CD4-positive, alpha-beta T cell treated with Interleukin-10 for 1 hour (primary cell): ENCODE measurements around the gene BOD1L1.

Source experiments
- DNase-seq: peaks from one replicate; pipeline ENCODE4 v3.0.0-alpha.2; 2020

The BOD1L1 gene

DNA sequence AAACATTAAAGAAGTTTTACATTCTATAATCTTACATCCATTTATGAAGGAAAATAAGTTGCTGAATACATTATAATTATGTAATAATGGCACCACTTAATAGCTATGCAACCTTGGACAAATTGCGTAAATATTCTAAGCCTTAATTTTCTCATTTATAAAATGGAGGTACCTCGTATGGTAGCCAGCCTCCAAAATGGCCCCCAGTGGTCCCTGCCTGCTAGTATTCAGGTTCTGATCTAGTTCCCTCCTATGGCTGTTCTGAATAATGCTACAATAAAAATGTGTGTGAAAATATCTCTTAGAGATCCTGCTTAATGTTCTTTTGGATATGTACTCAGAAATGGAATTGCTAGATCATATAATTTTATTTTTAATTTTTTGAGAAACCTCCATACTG is 72.2 kb downstream of the BOD1L1 start:
- no peak for DNase-seq

DNA sequence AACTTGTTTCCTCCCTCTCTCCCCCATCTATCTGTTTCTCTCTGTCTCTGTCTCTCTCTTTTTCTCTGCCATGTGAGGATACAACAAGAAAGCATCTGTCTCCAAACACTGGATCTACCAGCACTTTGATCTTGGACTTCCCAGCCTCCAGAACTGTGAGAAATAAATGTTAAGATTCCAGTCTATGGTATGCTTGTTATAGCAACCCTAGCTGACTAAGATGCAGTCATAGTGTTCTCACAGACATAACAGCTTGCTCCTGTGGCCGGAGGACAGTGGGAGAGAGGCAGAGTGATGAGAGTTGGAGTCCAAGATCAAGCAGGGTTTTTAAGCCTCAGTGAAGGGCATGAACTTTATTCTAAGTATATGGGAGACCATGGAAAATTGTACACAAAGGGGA is 74.4 kb downstream of the BOD1L1 start:
- DNase-seq, result no peak

DNA sequence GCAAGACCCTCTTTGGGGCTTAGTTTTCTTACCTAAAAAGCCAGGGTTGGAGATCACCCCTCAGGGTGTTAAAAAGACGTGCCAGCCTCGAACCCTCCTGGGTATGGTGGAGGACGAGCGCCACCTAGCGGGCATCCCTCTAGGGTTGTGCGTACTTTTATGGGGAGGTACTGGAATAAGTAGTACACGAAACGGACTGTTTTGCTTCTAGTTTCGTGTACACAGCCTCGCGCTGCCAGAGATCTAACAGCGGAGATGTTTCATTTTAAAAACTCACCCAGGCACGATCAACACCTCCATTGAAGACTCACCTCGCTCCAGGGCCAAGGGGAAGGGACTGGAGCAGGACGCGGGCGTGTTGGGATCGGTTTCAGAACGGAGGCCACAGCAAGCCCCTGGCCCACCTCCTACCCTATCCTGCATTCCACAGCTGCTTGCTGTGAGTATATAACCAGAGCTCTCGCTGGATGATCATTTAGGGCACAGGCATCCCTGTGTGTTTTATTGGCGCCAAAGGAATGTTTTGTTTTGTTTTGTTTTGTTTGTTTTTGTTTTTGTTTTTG is 78.5 kb downstream of the BOD1L1 start:
- peak; percentile 80 for DNase-seq

DNA sequence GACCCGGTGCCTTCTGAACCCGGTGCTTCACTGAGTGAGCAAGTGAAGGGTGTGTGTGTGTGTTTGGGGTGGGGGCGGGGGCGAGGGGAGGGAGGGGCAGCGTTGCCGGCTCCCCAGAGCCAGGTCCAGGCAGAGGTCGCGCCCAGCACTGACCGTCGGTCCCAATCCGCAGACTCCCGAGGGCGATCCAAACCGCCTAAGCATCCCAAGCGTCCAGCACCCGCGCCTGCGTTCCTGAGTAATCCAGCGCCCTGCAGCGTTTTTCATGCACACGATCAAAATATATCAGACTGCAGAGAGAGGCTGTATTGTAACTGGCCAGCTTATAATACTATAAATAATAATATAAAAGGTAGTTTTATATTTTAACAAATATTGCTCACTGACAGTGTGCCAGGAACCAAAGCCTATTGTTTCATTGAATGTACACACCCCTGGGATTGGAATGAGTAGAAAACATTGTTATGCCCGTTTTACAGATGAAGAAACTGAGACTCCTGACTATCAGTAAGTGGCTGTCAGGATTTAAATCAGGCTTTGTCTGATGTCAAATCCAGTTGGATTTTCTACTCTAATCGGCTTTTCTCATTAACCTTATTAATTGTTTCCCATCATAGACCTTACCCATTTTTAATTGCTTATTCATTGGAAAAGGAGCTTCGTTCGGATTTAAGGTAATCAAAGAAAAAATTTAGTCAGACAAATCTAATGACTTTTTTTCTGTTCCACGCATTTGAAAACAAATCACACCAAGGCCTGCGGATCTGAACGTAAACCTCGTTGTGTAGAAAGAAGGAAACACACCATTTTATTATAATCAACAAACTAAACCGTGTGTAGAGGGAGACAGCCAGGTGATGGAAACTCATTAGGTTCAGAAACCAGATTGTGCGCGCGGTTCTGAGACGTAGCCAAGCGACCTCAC is 79.2 kb downstream of the BOD1L1 start:
- DNase-seq, result no peak

DNA sequence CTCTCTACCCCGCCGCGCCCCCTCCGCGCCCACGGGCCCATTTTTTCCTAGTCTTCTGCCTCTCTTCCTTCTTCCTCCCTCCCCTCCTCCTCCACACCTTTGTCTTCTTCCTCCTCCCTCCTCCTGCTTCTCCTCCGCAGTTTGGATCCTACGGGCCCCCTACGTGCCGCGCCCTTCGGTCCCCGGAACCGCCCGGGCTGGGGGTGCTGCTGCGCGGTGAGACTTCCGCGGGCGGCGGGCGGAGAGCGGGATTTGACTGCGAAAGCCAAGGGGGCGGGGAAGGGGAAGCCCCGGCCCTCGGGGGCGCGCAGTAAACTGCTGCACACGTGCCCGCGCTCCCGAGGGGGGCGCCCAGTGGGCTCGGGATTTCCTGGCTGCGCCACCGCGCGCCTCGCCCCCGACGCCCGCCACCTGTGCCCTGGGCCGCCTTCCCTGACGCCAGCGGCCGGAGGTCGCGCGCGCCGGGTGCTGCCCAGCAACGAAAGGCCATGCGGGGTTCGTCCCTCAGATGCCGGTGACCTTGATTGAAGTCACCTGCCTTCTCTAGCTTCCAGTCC is 80.0 kb downstream of the BOD1L1 start:
- DNase-seq, result peak; percentile 37

DNA sequence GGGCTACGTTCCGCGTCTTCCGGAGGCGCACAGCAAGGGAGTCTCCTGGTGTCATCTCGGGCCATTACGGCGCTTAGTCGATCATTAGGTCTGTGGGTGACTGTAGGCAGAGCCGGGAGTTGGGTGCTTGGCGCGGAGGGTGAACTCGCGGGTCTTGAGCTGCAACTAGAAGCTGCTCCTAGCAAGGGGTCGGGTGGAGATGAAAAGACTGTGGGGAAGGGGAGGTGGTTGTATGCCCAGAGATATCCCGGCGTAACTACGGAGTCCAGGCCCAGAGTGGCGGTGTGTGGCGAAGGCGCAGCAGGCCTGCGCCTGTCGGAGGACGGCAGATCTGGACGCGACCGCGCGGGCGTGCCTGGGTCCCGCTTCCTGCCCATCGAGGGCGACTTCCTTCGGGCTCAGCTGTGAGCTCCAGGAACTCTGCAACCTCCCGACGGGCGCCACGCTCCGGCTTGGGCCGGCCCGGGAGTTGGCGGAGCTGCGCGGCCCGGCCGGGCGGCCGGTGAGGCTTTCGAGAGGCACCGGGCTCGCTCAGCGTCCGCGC is 80.5 kb downstream of the BOD1L1 start:
- DNase-seq, result no peak

DNA sequence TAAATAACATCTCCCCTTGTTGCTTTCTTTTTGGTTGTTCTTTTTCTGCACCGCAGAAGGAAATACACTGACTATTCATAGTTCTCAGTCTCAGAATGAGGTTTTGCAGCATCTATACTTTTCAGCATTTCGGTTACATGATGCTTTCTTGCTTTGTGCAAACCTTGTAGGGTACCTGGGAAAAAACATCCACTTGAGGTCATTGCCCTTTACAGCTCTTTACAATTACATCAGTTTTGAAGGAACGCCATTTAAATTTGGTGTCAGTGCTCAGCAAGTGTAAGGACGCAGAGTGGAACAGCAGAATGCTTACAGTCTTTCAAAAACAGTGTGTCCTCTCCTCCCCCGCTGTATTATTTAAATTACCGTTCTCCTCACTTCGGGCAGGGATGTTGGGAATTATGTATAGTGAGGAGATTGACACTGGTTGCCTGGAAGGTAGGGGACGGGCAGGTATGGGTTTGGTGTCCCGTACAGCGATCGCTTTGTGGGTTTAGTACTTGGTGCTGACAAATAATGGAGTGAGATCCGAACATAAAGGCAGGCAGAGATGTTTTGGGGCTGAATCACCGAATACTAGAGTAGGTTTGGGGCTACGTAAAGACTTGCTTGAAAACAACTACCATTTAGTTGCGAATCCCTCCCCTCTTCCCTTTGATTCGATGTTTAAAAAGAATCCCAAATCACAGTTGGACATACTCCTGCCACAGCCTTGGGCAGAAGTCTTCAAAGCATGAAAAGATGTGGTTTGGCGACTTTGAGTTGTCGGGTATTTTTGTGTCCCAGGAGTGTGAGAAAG is 81.2 kb downstream of the BOD1L1 start:
- no peak for DNase-seq

DNA sequence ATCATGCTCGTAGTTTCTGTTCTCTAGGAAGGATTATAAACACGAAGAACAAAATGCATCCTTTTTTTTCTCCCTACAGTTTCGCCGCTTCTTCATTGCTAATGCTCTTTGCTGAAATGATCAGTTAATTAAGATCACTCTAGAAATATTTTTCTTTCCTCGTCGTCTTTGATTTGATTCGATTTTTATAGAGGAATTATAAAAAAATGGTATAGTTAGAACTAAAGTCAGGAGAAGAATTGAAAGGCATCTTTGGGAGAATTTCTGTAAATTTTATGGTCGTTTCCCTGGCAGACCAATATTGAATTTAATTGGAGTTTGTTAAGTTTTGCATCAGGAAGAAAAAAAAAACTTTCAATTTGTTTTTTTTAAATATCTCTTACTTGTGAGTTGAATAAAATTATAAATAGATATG is 82.1 kb downstream of the BOD1L1 start:
- no peak for DNase-seq

DNA sequence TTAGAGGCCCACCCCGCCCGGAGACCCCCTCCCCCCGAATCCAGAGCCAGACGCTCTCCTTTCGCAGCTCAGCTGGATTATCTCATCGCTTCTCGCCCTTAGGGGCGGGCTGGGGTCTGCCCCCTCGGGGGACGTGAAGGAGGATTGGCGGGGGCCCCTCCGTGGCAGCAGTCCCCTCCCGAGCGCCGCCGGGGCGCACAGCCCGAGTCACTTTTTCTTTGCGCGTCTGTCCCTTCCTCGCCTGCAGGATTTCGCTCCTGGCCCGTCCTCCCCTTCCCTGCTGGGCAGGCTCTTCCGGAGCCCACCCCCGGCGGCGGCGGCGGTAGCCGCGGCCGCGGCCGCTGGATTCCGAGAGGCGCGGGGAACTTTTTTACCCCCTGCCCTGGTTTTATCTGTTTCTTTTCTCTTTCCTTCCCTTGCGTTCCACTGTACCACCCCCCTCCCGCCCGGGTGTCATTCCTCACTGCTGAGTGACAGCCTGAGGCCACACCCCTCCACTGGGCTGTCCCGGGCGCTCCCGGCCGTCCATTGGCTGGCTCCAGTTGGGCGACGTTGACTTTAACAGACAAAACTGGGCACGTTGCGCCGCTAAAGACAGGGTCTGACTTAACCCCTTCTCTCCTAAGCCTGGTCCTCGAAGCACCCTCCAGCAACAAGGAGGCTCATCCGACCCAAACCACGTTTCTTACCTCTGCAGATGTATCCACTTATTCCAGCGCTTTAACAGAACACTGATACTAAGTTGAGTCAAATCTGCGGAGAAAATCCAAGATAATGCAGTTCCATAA is 82.7 kb downstream of the BOD1L1 start:
- peak; percentile 29 for DNase-seq

DNA sequence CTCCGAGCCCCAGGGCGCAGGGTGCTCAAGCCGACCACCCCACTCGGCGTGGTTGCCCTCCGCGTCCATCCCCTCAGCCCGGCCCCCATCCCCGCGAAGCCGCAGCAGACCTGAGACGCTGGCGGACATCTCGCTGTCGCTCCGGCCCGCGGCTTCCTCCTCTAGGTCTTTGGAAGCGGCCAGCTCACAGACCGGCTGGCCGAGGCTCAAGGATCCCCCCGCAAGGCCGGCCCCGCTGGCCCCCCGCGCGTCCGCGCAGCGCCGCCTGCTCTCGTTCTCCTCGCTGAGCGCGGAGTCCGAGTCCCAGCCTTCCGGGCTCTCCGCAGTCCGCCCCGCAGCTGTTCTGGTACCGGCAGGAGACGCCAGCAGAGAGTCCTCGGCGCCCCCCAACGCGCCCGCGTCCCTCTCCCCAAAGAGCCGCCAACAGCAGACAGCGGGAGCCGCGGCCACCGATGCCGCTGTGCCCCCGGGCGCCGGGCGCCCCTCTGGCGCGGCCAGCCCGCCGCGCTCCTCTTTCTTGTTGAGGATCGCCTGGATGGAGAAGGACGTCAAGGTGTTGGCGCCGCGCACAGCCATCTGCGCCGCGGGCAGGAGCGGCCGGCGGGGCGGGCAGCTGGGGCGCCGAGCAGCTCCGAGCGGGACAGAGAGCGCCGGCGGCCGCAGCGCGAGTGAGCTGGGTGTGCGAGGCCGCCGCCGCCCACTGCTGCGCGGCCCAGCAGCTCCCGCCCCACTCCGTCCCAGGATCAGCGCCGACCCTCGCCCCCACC is 83.5 kb downstream of the BOD1L1 start, which contains the start of gene NKX3-2:
TSS of gene NKX3-2 (minus strand) at position 670 of the 767 bp plus-strand sequence. CDS start at position 576, 94 bp downstream.
- no peak for DNase-seq

DNA sequence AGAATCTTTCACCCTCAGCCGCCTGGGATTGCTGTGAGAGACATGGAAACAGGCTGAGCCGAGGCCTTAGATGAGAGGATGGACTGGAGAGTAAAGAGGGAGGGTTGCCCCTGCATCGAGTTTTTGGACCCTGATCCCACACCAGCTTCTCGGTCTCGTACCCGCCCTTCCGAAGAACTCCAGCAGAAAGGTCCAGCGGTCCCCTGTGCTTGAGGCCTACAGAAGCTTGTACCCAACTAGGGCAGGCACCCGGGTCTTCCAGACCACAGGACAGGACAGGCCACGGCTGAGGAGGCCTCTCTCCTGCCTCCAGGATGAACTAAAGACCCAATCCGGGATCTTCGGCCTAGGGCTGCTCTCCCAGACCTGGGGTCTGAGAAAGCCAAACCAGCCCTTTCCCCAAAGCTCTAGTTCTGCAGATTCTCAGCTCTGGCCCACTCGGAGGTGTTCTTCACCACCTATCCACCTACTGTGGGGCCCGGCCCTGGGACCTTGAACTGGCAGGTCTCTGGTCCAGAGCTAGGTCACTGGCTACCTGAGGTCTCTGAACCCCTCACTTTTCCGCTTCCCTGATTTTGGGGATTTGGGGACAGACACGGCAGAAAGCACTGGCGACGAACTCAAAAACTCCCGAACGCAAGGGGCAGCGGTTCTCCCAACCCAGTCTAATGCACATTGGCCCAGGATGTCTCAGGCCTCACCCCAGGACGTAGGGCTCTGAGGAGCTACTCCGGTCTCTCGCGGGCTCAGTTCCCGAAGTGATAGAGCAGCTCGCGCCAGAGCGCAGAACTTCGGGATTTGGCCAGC is 84.3 kb downstream of the BOD1L1 start:
- DNase-seq, result no peak

DNA sequence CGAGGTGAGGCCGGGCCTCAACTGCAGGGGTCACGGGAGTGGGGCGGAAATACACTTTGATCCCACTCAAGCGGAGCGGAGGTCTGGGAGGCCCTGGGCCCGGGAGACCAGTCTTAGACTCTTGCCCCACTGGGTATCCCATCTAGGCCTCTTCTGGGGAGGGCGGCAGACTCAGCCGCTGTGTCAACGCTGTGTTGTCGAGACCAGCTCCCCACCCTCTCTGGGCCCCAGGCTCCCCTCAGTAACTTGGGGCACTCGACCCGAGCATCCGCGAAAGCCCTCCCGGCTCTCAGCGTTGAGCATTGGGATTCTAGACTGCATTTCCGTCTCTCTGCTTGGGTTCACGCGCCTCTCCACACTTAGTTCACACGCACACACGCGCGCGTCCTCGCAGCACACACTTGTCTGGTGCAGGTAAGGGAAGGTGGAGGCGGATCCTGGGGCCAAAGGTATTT is 84.9 kb downstream of the BOD1L1 start:
- no peak for DNase-seq

DNA sequence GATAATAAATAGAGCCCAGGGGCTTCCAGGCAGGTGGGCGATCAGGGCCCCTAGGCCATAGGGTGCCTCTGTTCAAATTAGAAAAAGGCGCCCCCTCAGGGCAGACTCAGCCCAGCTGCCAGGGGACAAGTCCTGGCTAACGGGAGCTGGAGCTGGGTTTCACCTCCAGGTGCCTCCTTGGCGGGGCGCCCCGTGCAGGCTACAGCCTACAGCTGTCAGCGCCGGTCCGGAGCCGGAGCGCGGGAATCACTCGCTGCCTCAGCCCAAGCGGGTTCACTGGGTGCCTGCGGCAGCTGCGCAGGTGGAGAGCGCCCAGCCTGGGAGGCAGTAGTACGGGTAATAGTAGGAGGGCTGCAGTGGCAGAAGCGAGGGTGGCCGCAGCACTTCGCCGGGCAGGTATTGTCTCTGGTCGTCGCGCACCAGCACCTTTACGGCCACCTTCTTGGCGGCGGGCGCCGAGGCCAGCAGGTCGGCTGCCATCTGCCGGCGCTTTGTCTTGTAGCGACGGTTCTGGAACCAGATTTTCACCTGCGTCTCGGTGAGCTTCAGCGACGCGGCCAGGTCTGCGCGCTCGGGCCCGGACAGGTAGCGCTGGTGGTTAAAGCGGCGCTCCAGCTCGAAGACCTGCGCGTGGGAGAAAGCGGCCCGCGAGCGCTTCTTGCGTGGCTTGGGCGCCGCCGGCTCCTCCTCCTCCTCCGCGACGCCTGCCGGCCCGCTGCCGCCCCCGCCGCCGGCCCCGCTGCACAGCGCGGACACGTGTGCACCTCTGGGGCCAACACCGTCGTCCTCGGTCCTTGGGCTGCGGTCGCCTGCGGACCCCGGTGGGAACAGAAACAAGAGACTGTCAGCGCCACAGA is 85.6 kb downstream of the BOD1L1 start:
- DNase-seq, result peak; percentile 33

DNA sequence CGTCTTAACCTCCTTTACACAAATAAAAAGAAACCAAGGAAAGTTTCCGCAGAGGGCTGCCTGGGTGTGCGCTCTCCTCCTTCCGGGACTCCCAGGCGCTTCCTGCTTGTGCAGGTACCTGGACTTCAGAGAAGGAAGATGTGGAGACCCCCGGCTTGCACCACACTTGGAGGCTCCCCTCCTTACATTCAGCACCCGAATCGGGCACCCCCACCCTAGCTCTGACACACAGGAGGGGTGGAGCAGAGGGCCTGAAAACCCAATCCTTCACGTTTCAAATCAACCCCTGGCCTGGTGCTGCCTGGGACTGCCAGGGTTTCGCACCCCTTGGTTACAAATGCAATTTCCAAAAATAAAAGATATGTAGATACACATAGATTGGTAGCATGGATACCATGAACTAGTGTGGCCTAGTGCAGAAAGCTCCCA is 86.3 kb downstream of the BOD1L1 start:
- no peak for DNase-seq

DNA sequence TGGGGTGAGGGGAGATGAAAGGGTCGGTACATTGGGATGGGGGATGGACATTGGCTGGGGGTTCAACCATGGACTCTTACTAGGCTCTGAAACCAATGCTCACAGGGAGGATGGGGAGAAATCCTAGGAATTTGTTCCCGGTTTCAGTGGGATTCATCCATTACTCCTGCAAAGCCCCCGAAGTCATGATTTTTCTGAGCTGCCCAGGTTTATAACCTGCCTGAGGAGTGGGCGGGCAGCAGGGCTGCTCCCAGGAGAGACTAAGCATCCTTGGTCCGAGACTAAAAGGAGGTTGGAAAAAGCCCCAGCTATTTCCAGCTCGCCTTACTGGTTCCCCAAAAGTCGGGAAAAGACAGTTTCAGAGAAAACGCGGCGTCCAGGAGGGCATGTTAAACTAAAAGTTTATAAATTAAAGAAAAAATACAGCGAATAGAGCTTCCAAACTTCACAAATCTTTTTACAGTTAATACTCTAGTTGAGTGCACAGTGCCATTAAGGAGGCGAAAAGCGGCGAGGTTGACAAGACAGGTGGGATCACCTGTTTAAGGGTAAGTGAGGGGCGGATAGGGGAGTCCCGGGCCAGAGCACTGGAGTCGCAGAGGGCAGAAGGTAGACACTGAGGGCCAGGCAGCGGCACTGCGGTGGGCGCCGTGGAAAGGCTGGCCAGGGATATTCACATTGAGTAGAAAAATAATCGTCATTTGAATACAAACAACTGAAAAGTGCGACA is 86.9 kb downstream of the BOD1L1 start:
- DNase-seq, result no peak

DNA sequence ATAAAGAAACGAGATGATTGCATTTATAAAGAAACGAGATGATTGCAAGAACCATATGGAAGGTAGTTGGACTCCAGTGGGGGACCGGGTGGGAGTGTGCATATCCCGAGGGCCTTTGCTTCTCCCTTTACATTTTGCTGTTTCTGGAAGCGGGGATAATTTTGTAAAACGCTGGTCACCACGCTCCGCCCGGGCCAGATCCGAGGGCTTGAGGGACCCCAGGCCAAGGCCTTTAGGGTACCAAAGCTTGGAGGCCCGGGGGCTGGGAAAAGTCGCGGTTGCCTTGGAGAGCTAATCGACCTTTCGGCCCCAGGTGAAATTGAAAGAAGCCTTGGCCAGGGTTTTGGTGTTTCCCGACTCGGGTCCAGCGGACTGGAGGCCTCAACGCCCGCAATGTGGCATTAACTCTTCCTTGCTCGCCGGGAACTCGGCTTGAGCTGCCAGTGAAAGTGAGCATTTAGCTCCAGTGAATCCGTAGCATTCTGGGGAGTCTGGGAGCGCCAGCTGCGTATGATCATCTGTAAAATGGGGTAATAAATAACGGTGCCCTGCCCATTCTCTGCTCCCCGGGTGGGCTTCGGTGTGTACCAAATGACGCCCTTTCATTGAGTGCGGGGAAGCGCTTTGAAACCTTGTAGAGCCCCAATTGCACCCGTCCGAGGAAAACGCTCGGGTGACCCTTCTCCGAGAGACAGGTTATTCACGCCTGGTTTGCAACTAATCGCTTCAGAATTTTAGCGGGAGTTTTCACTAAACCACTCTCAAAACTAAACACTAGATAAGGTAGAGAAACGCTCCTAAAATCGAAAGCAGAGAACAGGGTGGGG is 87.7 kb downstream of the BOD1L1 start:
- DNase-seq, result no peak

DNA sequence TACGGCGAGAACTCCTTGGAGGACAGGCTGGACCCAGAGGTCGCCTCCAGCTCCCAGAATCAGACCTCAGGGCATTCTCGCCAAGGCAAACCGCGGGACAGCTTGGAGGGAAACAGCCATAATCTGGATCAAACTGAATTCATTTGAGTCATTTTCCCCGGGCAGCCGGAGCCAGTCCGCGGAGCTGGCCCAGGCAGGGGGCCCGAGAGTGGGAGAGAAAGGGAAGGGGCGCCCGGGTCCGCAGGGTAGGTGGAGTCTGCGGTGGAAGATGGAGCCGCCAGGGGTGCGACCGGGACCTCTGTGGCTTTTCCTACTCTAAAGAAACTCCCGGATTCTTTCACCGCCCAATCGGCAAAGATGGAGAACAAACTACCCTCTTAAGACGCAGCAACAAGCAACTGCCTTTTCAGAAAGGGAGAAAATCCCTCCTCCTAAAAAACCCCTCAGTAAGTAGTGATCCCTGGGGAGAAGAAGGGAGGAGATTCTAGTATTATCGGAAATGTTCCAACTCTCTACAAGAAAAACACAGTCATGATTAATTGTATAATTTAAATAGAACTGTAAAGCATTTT is 88.4 kb downstream of the BOD1L1 start:
- DNase-seq, result no peak
